Measurements from ENCODE around the gene TARM1.
"Not testable (repeated sequence)": the region's sequence is repeated elsewhere in the genome, so short reads cannot be mapped to it uniquely, and the experiment has no call there.

Gene TARM1

DNA sequence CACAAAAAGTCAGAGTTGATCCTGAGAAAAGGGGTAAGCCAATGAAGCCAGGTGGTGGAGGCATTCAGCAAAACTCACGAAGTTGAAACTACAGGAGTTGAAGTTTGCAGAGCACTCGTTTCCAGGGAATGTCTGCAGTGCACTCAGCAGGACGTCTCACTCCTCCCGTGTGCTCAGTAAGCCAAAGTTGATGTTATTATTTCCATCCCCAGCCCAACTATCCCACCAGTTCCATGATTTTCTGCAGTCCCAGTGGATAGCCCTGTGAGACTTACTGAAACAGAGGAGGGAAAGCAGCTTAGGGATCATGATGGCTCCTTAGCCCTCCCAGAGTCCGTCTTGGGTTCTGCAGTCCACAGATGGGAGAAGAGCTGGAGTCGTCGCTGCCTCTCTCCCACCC lies at the start of gene TARM1:
Gene TARM1 (minus strand): TSS at position 334 of the 400 bp plus-strand sequence. CDS start 25 bp downstream, at position 309.
- no peak for DNase-seq

DNA sequence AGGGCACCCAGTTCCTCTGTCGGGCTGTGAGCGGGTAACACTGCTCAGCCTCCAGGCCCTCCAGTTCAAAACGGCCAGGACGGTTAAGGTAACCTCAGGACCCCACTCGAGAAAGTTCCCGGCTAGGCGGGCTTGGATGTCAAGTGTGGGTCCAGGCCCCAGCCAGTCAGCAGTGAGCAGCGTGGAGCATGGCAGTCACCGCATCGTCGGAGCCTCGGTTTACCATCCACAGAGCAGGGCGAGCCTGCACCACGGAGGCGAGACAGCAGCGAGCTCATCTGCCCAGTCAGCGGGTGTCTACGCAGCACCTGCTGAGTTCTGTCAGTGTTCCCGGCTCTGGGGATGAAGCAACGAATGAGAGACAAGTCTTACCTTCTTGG lies 48.4 kb upstream of the TARM1 start:
- DNase-seq = no peak

DNA sequence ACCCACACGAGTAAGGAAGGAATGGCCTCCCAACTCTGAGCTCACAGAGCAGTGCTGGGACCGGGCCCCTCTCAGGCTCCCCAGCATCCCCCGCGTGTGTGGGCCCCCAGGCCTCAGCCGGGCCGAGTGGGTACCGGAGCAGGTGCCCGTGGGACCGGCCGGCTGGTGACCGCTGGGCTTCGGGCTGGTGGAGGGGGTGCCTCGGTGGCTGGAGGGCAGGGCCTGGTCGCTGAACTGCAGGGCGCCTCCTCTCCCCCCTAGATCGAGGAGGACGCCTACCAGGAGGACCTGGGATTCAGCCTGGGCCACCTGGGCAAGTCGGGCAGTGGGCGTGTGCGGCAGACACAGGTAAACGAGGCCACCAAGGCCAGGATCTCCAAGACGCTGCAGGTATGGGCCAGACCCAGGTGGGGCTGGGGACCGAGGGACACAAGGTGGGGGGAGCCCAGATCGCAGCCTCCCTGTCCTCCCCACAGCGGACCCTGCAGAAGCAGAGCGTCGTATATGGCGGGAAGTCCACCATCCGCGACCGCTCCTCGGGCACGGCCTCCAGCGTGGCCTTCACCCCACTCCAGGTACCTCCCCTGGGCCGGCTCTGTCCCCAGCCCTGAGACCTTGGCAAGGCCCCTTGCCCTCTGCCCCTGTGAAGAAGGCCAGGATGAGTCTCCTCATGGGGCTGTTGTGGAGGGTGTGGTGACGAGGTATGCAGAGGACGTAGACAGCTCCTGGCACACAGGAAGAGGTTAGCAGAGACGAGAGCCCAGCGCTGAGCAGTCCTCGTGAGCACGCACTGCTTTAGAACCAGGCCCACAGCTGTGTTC lies 47.8 kb upstream of the TARM1 start:
- DNase-seq = no peak

DNA sequence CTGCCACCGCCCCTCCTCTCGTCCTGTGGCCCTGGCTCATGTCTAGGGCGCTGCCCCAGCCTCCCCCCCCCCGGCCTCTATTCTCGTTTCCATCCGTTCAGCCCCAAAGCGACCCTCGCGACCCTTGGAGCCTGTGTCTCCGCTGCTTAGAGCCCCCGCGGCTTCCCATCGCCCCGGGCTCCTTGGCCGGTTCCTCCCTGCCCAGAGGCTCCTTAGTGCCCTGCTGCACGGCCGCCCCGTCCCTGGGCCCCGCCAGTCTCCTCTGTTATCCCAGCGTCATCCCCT lies 47.2 kb upstream of the TARM1 start:
- no peak for DNase-seq

- DNase-seq = no peak
Observed at GRCh38 chr19:54127688-54128440, 46.7 kb upstream of the TARM1 start.

GRCh38 chr19:54125713-54126112 lies 44.5 kb upstream of the TARM1 start:
- DNase-seq = no peak

GRCh38 chr19:54124393-54124792 lies 43.2 kb upstream of the TARM1 start:
- no peak for DNase-seq

DNA sequence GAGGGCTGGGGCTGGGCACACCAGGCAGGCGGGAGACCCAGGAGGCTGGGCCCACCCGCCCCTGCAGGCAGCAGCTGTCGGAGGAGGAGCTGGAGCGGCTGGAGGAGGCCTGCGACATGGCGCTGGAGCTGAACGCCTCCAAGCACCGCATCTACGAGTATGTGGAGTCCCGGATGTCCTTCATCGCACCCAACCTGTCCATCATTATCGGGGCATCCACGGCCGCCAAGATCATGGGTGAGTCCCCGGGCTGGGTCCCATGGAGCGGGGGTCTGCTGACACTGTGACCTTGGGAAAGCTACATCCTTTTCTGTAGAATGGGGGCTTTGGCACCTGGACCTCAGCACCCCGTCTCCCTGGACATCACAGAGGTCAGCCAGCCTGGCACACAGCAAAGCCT lies 42.5 kb upstream of the TARM1 start:
- no peak for DNase-seq

- DNase-seq = no peak
Observed at GRCh38 chr19:54121259-54121658, 40.1 kb upstream of the TARM1 start.

DNA sequence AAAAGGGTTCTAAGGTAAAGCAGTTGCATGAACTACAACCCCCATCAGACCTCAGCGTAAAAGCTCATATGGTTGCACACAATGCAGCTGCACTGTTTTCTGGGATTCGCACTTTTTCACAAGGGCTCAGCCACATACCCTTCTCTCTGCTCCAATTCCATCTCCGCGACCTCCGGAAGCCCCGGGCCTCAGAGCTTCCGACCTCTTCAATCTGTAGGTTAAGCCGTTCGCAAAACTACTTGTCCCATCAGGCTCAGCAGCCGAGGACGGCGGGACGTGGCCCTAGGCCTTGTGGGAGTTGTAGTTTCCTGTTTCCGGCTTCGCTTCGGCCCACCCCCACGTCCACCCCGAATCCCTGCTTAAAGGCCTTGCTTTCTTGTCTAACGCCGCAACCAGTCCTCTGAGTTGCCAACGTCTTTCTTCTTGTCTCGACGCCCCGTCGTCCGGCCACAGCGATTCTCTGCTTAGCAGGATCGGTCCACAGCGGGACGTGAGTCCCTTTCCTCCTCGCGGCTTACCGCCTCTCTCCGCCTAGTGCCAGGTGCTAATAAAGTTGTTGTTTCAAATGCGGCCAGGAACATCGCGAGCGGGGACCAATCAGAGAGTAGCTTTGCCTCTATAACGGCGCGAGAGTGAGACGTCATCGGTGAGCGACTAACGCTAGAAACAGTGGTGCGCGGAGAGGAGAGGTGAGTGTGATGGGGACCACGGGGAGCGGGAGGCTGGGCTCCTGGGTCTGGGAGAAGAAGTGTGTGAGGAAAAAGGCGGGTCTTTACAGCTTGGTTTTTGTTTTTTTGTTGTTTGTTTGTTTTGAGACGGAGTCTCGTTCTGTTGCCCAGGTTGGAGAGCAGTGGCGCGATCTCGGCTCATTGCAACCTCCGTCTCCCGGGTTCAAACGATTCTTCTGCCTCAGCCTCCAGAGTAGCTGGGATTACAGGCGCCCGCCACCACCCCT lies 34.2 kb upstream of the TARM1 start, which contains the start of the genes PRPF31 and TFPT:
Gene PRPF31 (plus strand): TSS at position 646 of the 955 bp plus-strand sequence. CDS start 2,525 bp downstream, outside the sequence.
Gene TFPT (minus strand): TSS at position 549 of the 955 bp plus-strand sequence. CDS start 388 bp downstream, at position 161.
- peak; percentile 95 to 98 for DNase-seq

- peak; percentile 23 to 31 for DNase-seq
Observed at GRCh38 chr19:54114340-54115108, 33.4 kb upstream of the TARM1 start.

GRCh38 chr19:54109651-54110050 lies 28.5 kb upstream of the TARM1 start:
- DNase-seq = no peak

GRCh38 chr19:54108496-54108895 lies 27.3 kb upstream of the TARM1 start:
- no peak for DNase-seq

DNA sequence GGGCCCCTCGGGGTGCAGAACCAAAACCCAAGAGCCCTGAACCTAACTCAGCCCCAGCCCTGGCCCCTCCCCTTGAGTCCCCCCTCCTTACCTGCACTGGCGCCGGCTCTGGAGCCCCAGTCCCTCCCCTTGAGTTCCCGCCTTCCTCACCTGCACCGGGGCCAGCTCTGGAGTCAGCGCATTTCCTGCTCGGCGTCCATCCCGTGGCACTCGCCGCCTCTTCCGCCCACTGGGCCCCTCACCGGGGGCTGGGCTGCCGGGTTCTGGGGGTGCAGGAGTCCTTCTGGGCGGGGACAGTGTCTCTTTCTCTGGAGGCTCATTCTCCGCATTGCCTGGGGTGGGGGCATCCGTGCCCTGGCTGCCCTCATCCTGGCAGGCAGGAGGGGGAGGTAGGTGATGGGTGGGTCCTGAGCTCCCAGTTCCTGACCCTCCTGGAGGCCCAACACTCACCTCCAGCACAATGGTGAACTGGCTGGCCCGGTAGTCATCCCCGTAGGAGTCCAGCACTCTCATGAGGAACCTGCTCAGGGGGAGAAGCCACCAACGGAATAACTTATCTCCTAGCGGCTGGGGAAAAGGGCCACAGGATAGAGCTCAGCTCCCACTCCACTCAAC lies 26.8 kb upstream of the TARM1 start:
- no peak for DNase-seq

DNA sequence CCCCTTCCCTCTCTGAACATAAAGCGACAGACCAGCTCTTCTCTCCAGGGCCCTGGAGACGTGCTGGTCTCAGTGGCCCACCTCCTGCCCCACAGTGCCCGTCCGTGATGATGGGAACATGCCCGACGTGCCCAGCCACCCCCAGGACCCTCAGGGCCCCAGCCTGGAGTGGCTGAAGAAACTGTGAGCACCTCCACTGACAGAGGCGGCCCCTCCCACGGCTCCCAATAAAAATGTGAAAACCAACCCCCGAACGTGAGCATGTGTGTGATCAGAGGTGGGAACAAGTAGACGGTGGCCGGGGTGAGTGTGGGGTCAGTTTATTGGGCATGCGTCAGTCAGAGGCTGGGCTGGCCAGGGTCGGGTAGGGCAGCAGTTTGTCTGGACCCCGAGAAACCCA lies 25.6 kb upstream of the TARM1 start:
- no peak for DNase-seq

- no peak for DNase-seq
Observed at GRCh38 chr19:54105796-54106195, 24.6 kb upstream of the TARM1 start.

- no peak for DNase-seq
Observed at GRCh38 chr19:54104998-54105715, 24.0 kb upstream of the TARM1 start.

GRCh38 chr19:54102421-54103169 lies 21.4 kb upstream of the TARM1 start, which contains the start of gene NDUFA3:
NDUFA3 (plus strand) TSS chr19:54102855; CDS start chr19:54102879, 24 bp downstream.
- peak; percentile 95 to 96 for DNase-seq

GRCh38 chr19:54100561-54100960 lies 19.4 kb upstream of the TARM1 start, which contains the start of gene OSCAR:
OSCAR (minus strand) TSS chr19:54100803; CDS start chr19:54100792, 11 bp downstream.
- DNase-seq = no peak

- DNase-seq = not testable (repeated sequence)
Observed at GRCh38 chr19:54099903-54100255, 18.7 kb upstream of the TARM1 start.
